Gastroesophageal sphincter (tissue), 4 donors: ENCODE results near the gene KCMF1. TPM values are rescaled to one million over a fixed set of nuclear protein-coding genes. Genes with fewer than 3 reads are reported as not detected.

Source experiments
- ATAC-seq: fragments of 150-250 bp; one replicate; pipeline ENCODE4 v1.9.1; 2016; ENCODE audit warnings: mild to moderate bottlenecking, moderate library complexity
- H3K27ac ChIP-seq, 4 donors: fragments of 200-600 bp; sonication (generic) in 3 of 4; 1 replicate in 3 of 4; 2 replicates in 1 of 4; pipeline ENCODE4 v1.5.1; 2016 to 2019
- H3K27me3 ChIP-seq: fragments of 200-600 bp; sonication (generic); one replicate; pipeline ENCODE4 v1.5.1; 2019
- H3K36me3 ChIP-seq, 2 donors: fragments of 200-600 bp; sonication (generic); one replicate each; pipeline ENCODE4 v1.5.1; 2019; ENCODE audit warnings: control low read depth in 1 of 2
- H3K4me1 ChIP-seq, 3 donors: fragments of 200-600 bp; sonication (generic); 1 replicate in 2 of 3; 2 replicates in 1 of 3; pipeline ENCODE4 v1.5.1; 2016 to 2019; ENCODE audit warnings: control low read depth in 2 of 3
- H3K4me3 ChIP-seq, 2 donors: fragments of 200-600 bp; sonication (generic); one replicate each; pipeline ENCODE4 v1.5.1; 2019; ENCODE audit warnings: mild to moderate bottlenecking in 1 of 2, moderate library complexity in 1 of 2
- H3K9me3 ChIP-seq, 3 donors: fragments of 200-600 bp; sonication (generic); one replicate each; pipeline ENCODE4 v1.5.1; 2017 to 2019; ENCODE audit warnings: control low read depth in 2 of 3
- CTCF ChIP-seq, 4 experiments: fragments of 200-600 bp in 2 of 4; fragments of 450-650 bp in 2 of 4; sonication (generic) in 1 of 4; IDR thresholded peaks; one replicate each; pipeline ENCODE4 v1.5.1; 2017 to 2019; ENCODE audit warnings: antibody characterized with exemption in 4 of 4, mild to moderate bottlenecking in 2 of 4, moderate library complexity in 2 of 4
- EP300 ChIP-seq: sonication (generic); formaldehyde crosslinking; IDR thresholded peaks from one replicate; pipeline ENCODE4 v1.6.1; 2017; ENCODE audit warnings: antibody characterized with exemption, mild to moderate bottlenecking
- POLR2A ChIP-seq, 2 donors: fragments of 450-650 bp; IDR thresholded peaks; one replicate each; pipeline ENCODE4 v1.6.1; 2017; ENCODE audit warnings: antibody characterized with exemption in 2 of 2, mild to moderate bottlenecking in 2 of 2, moderate library complexity in 1 of 2
- POLR2AphosphoS5 ChIP-seq: sonication (generic); formaldehyde crosslinking; IDR thresholded peaks from one replicate; pipeline ENCODE4 v1.6.1; 2017; ENCODE audit warnings: antibody characterized with exemption
- whole genome bisulfite sequencing, 2 donors: methylation state at CpG; one replicate each; pipeline ENCODE4 v1.1.5; 2018; ENCODE audit warnings: low coverage in 1 of 2; 5-methylcytosine and 5-hydroxymethylcytosine counted together
- total RNA-seq, 4 donors: library from RNA; depleted of rRNA; stranded (reverse); fragments of >200 nt; gene quantifications; one replicate each; pipeline ENCODE4 v1.1.0, GENCODE V29; 2016

Gene KCMF1
- total RNA-seq, 4 donors from 2014 or later, result 39.4 to 79.1 (median 68.1) TPM

GRCh38 chr2:85002534-85002933 is 31.6 kb downstream of the KCMF1 start:
- H3K36me3 ChIP-seq, result peaks cover 0 to 5% of the 10 kb centered on the region in 2 donors
- no peaks in the 10 kb centered on the region for H3K27me3 ChIP-seq
- no peaks in the 10 kb centered on the region for H3K9me3 ChIP-seq
- no peak overlapping the region for H3K27ac ChIP-seq
- no peak for ATAC-seq
- H3K4me1 ChIP-seq, result peaks cover 0 to 58% (median 7%) of the 10 kb centered on the region in 3 donors
- TF ChIP-seq CTCF (IDR thresholded peaks at IDR 0.05) (no peak), POLR2AphosphoS5 (no peak), POLR2A (IDR thresholded peaks at IDR 0.05) (no peak)
- H3K4me3 ChIP-seq, result no peak overlapping the region

- Histone ChIP-seq H3K4me1 (peaks cover 0 to 43% (median 0%) of the 10 kb centered on the region in 3 donors), H3K27ac (no peak overlapping the region), H3K4me3 (no peak overlapping the region), H3K9me3 (no peaks in the 10 kb centered on the region), H3K36me3 (peaks cover 0 to 10% of the 10 kb centered on the region in 2 donors), H3K27me3 (no peaks in the 10 kb centered on the region)
- no peak for TF ChIP-seq EP300
- no peak for TF ChIP-seq CTCF (IDR thresholded peaks at IDR 0.05)
- no peak for TF ChIP-seq POLR2A (IDR thresholded peaks at IDR 0.05)
- no peak for TF ChIP-seq POLR2AphosphoS5
- WGBS, 2 donors, result 89 to 96% methylated on average over 2 of the region's 2 CpGs
- no peak for ATAC-seq
Observed at GRCh38 chr2:85008252-85008651, 37.3 kb downstream of the KCMF1 start.

- Histone ChIP-seq H3K27me3 (no peaks in the 10 kb centered on the region), H3K9me3 (no peaks in the 10 kb centered on the region), H3K4me3 (no peak overlapping the region), H3K27ac (no peak overlapping the region), H3K36me3 (peaks cover 0 to 10% of the 10 kb centered on the region in 2 donors), H3K4me1 (peaks cover 0 to 52% (median 0%) of the 10 kb centered on the region in 3 donors)
- no peak for TF ChIP-seq POLR2A (IDR thresholded peaks at IDR 0.05)
- no peak for TF ChIP-seq CTCF (IDR thresholded peaks at IDR 0.05)
- no peak for TF ChIP-seq POLR2AphosphoS5
- 96 to 100% methylated on average over 3 of the region's 3 CpGs for WGBS, 2 donors
- ATAC-seq, result no peak
Observed at GRCh38 chr2:85009019-85009618, 38.2 kb downstream of the KCMF1 start.

DNA sequence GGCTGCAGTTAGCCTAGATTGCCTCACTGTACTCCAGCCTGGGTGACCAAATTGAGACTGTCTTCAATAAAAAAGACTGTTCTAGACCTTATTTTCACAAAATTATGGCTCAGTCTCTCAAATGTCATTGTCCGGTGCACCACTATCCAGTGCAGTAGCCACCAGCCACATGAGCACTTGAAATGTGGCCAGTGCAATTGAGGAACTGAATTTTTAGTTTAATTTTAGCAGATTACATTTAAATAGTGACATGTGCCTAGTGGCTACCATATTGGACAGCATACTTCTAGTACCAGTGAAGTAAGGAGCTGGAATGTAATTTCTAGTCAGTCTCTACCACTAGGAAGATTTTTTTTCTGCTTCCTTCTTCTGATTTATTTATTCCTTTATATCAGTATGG is 39.4 kb downstream of the KCMF1 start:
- no peak for TF ChIP-seq POLR2AphosphoS5
- TF ChIP-seq POLR2A (IDR thresholded peaks at IDR 0.05), result no peak
- H3K4me1 ChIP-seq, result peaks cover 0 to 62% (median 3%) of the 10 kb centered on the region in 3 donors
- ATAC-seq, result no peak
- H3K27ac ChIP-seq, result no peak overlapping the region
- H3K27me3 ChIP-seq, result no peaks in the 10 kb centered on the region
- 88 to 100% methylated on average over 1 of the region's 1 CpG for WGBS, 2 donors
- peaks cover 0 to 10% of the 10 kb centered on the region in 2 donors for H3K36me3 ChIP-seq
- no peak overlapping the region for H3K4me3 ChIP-seq
- H3K9me3 ChIP-seq, result no peaks in the 10 kb centered on the region

GRCh38 chr2:85011098-85011497 is 40.1 kb downstream of the KCMF1 start:
- Histone ChIP-seq H3K36me3 (peaks cover 0 to 10% of the 10 kb centered on the region in 2 donors), H3K9me3 (no peaks in the 10 kb centered on the region), H3K4me1 (peaks cover 6 to 62% (median 9%) of the 10 kb centered on the region in 3 donors), H3K4me3 (no peak overlapping the region), H3K27ac (no peak overlapping the region), H3K27me3 (no peaks in the 10 kb centered on the region)
- no peak for TF ChIP-seq POLR2AphosphoS5
- ATAC-seq, result no peak
- WGBS, 2 donors, result 89 to 92% methylated on average over 3 of the region's 3 CpGs

GRCh38 chr2:85011747-85012146 is 40.8 kb downstream of the KCMF1 start:
- ATAC-seq, result no peak
- Histone ChIP-seq H3K4me3 (no peak overlapping the region), H3K9me3 (no peaks in the 10 kb centered on the region), H3K27ac (no peak overlapping the region), H3K27me3 (no peaks in the 10 kb centered on the region), H3K4me1 (peaks cover 11 to 69% (median 12%) of the 10 kb centered on the region in 3 donors), H3K36me3 (peaks cover 0 to 10% of the 10 kb centered on the region in 2 donors)
- no peak for TF ChIP-seq CTCF (IDR thresholded peaks at IDR 0.05)
- no peak for TF ChIP-seq EP300
- TF ChIP-seq POLR2A (IDR thresholded peaks at IDR 0.05), result no peak
- no peak for TF ChIP-seq POLR2AphosphoS5
- 50 to 79% methylated on average over 1 to 2 of the region's 3 CpGs for WGBS, 2 donors
